RCC 7860 (cell line): Measurements from ENCODE around the gene TMPRSS11E.
A peak's percentile ranks its signal among the peaks of the same experiment; 100 is the strongest.
"Not testable (repeated sequence)": the region's sequence is repeated elsewhere in the genome, so short reads cannot be mapped to it uniquely, and the experiment has no call there.

Experiments
- DNase-seq: peaks from one replicate; pipeline ENCODE4 v3.0.0-alpha.2; 2015; ENCODE audit warnings: low spot score
- FAIRE-seq: peaks from 2 replicates; lab custom pipeline; 2012; peaks lifted over from hg19 to GRCh38; lab: Jason Lieb, UNC

TMPRSS11E gene

DNA sequence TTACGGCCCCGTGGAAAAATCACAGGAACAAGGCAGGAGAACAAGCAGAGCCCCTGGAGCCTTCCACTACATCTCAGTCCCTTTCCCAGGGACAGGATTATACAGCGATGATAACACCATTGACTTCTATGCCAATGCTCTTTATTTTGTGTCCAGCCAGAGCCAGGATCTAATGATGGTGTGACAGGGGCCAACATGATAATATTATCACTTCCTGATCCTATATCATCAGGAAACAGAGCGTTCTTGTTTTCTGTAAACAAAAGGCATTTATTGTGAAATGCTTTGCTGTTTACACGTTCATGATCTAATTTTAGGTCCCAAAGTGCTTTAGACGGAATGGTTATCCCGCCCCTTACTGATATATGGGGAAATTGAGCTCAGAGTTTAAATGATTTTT, 12.8 kb downstream of the TMPRSS11E start:
- FAIRE-seq (no peak), DNase-seq (no peak)

GRCh38 chr4:68461790-68462189, 14.5 kb downstream of the TMPRSS11E start:
- FAIRE-seq (no peak), DNase-seq (no peak)

DNA sequence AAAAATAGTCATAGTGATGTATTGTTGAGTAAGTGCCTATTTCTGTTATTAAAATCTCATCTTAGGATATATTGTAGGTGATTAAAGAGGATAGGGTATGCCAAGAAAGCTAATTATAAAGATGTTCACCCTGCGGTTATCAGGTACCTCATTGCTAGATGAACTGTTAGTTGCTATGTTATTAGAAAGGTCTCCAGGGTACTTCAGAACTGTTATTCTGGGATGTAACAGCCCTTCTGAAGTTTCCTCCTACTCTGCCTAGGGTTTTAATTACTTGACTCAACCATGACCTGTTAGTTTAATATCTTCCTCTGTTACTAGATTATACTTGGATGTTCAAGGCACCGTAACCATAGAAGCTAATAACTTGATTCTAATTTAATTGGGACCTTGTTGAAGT, 15.4 kb downstream of the TMPRSS11E start:
- DNase-seq = no peak

DNA sequence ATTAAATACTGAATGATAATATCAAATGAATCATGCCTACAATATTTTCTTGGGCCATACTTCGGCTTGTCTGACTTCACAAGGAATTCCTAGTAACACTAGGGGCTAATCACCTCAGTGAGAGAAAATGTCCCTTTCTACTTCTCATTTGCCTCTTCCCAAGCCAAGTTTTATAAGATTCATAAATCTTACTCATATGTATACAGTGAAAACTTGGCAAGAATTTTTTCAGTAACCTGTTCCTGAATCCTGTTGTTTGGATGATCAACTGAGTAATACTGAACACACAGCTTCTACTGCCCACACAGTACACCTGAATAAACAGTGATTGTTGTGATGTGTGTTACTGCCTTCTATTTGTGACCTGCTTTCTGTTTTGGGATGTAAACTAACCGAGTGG, 16.5 kb downstream of the TMPRSS11E start:
- no peak for DNase-seq
- FAIRE-seq = no peak

More for the DNA sequence above, 15.4 kb downstream of the TMPRSS11E start:
- FAIRE-seq = no peak

DNA sequence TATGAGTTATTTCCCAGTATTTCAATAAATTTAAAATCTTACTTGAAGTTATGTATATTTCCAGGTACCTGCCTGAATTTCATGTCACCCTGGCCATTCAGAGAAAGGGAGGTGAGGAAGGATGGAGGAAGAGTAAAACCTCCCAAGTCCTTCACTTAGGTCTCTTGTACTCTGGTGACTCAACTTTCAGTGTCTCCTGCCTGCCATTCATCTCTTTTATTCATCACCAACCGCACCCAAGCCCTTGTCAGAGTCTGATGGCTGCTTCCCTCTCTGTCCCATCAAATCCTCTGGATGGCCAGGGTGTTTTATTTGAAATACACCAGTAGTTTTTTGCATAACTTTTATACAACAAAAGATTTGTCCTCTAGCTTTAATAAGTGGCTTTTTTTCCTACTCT, 17.8 kb downstream of the TMPRSS11E start:
- FAIRE-seq (no peak), DNase-seq (no peak)

DNA sequence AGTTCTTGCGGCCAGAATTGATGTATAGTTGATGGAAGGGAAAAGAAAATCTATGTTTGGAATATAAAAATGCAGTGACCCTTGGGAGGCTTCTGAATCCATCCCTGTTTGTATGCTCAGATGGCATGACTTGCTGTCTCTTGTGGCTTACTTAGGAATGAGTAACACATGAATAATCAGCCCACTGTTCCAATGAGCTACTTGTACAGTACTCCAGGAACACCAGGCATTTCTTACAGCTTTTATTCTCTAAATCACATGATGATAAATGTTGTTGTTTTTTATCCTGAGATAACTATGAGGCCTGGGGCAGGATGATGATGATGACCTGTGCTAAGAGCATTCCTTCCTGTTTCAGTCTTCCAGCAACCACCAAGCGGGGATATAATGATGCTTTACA, 18.9 kb downstream of the TMPRSS11E start:
- peak; percentile 87 for DNase-seq
- peak; percentile 96 for FAIRE-seq

GRCh38 chr4:68466751-68467150, 19.5 kb downstream of the TMPRSS11E start:
- DNase-seq (peak; percentile 47), FAIRE-seq (peak; percentile 65)

DNA sequence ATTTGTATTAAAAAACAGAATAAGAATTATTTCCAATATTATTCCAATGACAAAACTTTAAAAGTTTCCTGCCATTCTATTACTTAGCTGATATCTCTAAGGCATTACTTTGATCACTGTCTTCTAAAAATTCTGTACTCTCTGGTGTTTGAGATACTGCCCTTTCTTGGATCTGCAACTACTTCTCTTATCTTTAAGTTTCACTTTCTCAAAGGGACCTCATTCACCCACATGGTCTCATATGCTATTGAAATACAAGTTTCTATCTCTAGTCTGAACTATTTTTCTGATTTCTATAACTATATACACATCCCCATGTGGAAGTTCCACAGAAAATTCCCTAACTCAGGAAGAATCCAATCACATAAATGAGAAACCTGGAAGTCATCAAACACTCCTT, 22.2 kb downstream of the TMPRSS11E start:
- DNase-seq (no peak), FAIRE-seq (no peak)

DNA sequence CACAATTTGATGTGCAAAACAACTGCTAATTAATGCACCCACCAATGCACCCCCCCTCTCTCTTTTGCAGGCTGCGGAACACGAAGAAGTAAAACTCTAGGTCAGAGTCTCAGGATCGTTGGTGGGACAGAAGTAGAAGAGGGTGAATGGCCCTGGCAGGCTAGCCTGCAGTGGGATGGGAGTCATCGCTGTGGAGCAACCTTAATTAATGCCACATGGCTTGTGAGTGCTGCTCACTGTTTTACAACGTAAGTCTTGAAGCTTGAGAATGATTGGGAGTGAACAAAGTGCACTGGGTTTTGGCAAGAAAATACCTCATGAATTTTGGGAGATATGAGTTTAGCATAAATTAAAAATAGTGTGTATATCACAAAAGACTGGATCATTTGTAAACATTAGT, 28.9 kb downstream of the TMPRSS11E start:
- no peak for DNase-seq
- FAIRE-seq = no peak

DNA sequence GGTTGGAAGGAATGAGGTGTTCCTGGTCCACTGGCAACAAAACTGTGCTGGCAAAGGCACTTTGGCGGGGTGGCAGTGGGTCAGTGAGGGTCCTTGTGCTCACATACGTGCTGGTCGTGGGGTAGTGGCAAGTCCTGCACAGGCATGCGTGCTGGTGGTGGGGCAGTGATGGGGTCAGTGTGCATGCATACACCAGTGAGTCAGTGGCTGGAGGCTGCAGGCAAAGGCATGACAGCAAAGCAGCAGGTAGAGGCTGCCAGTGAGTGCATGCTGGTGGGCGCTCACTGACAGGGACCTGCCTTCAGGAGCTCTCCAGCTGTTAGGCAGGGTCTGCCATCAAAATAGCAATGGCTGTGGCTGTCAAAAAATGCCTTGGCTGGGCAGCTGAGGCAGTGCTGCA, 42.1 kb downstream of the TMPRSS11E start:
- DNase-seq = no peak
- FAIRE-seq = no peak

- FAIRE-seq = no peak
- DNase-seq = no peak
These were observed 43.7 kb downstream of the TMPRSS11E start for GRCh38 chr4:68490826-68491457.

- DNase-seq (no peak), FAIRE-seq (no peak)
These were observed 47.4 kb downstream of the TMPRSS11E start for GRCh38 chr4:68494688-68495087.

- DNase-seq (peak; percentile 68), FAIRE-seq (peak; percentile 85)
These were observed 51.2 kb downstream of the TMPRSS11E start for GRCh38 chr4:68498413-68499007.

DNA sequence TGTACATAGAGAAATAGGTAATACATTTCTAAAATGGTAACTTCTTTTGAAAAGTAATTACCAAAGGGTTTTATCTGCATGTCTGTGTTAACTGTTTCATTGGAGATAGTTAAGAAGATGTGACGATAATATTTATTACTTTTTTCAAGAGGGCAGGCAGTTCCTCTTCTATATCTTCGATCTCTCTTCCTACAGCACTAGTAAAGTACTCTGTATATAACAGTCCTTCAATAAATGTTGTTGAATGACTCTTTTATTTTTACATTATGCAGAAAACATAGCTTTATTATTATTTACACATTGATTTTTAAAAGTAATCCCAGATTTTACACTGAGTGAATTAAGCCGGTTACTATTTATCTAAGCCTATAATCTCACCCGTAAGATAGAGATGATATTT, 51.8 kb downstream of the TMPRSS11E start:
- no peak for FAIRE-seq
- DNase-seq = no peak

DNA sequence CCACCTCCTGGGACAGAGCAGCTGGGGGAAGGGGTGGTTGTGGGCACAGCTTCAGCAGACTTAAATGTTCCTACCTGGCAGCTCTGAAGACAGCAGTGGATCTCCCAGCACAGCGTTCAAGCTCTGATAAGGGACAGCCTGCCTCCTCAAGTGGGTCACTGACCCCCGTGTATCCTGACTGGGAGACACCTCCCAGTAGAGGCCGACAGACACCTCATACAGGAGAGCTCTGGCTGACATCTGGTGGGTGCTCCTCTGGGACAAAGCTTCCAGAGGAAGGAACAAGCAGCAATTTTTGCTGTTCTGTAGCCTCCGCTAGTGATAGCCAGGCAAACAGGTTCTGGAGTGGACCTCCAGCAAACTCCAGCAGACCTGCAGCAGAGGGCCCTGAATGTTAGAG, 56.2 kb downstream of the TMPRSS11E start:
- FAIRE-seq, DNase-seq: not testable (repeated sequence)

GRCh38 chr4:68504836-68505235, 57.6 kb downstream of the TMPRSS11E start:
- DNase-seq, FAIRE-seq: not testable (repeated sequence)

GRCh38 chr4:68505452-68505851, 58.2 kb downstream of the TMPRSS11E start:
- not testable (repeated sequence) for DNase-seq, FAIRE-seq

- FAIRE-seq = no peak
- DNase-seq = no peak
These were observed 71.6 kb downstream of the TMPRSS11E start for GRCh38 chr4:68518889-68519288.

GRCh38 chr4:68520985-68521384, 73.7 kb downstream of the TMPRSS11E start:
- no peak for FAIRE-seq

DNA sequence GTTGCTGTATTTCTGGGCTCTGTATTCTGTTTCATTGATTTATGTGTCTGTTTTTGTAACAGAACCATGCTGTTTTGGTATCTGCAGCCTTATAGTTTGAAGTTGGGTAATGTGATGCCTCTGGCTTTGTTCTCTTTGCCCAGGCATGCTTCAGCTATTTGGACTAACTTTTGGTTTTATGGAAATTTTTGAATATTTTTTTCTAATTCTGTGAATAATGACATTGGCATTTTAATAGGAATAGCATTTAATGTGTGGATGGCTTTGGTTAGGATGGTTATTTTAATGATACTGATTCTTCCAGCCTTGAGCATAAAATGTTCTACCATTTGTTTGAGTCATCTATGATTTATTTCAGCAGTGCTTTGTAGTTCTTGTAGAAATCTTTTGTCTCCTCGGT, 75.0 kb downstream of the TMPRSS11E start:
- not testable (repeated sequence) for DNase-seq, FAIRE-seq

More at GRCh38 chr4:68520985-68521384, 73.7 kb downstream of the TMPRSS11E start:
- no peak for DNase-seq

DNA sequence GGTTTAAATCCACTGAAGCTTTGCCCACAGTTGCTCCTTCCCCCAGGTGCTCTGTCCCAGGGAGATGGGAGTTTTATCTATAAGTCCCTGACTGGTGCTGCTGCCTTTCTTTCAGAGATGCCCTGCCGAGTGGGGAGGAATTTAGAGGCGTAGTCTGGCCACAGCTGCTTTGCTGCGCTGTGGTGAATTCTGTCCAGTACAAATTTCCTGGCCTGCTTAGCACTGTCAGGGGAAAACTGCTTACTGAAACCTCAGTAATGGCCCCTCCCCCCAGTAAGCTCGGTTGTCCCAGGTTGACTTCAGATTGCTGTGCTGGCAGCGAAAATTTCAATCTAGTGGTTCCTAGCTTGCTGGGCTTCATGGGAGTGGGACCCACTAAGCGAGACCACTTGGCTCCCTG, 88.7 kb downstream of the TMPRSS11E start:
- FAIRE-seq (no peak), DNase-seq (no peak)

DNA sequence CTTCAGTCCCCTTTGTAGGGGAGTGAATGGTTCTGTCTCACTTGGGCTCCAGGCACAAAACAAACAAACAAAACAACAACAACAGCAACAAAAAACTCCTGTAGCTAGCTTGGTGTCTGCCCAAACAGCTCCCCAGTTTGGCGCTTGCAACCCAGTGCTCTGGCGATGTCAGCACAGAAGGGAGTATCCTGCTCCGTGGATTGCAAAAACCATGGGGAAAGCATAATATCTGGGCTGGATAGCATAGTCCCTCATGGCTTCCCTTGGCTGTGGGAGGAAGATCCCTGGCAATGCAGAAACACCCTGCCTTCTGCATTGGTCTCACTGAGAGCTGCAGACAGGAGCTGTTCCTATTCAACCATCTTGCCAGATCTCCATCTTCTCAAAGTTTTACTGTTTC, 89.1 kb downstream of the TMPRSS11E start:
- DNase-seq (no peak), FAIRE-seq (no peak)

GRCh38 chr4:68542742-68543141, 95.5 kb downstream of the TMPRSS11E start:
- not testable (repeated sequence) for DNase-seq, FAIRE-seq
